ENCODE data around the gene NFAM1.

NFAM1 gene

GRCh38 chr22:42439821-42440674 is 7.8 kb upstream of the NFAM1 start:
- DNase-seq: no peak

DNA sequence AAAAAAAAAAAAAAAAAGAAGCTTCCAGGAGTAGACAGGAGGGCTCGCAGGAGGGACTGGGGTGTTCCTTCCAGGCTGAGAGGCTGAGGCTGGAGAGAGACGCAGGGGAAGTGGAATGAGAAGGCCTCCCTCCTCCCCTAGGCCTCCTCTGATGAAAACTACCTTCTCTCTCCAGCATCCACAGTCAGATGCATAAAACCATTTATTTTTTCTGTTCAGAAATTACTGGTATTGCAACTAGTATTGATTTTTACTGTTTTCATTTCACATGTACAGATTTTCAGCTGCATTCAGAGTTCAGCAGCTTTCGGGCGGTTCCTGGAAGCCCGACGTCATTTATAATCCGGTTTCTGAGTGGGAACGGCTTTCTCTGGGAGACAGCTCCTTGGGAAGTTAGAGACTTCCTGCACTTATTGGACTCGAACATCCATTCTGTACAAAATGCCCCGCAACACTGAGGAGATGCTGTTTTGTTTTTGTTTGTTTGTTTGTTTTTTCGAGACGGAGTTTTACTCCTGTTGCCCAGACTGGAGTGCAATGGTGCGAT is 6.9 kb upstream of the NFAM1 start:
- no peak for DNase-seq

- DNase-seq: no peak
Measured at GRCh38 chr22:42438293-42438650, 6.1 kb upstream of the NFAM1 start.

DNA sequence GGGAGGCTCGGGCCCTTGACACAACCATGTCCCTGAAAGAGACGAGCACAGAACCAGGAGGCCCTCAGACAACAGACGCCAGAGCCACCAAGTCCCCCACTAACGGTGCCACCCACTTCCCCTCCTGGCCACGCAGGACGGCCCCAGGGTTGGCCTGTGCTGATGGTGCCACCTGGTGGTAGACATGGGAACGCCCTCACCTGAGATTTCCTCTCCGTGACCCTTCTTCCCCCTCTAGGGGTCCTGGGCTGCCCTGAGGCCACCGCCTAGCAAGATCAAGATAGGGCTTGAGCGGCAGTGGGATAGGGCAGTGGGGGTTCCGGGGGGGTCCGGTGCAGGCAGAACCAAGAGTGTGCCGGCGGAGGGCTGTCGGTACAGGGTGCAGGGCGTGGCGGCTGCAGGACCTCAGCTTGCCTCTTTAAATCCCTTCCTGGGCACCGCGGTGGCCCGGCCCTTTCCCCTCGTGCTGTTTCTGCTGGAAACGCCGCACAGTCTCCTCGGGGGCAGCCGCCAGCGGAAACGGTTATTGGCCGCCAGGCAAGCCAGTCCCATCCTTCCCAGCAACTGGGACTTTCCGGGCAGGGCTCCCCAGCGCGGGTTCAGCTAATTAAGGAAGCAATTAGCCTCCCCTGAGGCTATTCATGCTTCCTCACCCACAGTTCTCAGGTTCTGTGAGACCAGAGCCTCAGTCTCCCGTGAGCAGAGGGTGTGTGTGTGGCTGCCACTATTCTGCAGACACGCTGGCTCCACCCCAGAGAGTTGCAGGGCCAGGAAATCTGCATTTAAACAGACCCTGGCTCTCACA is 5.5 kb upstream of the NFAM1 start:
- peak; percentile 82 for DNase-seq

- DNase-seq: no peak
Measured at GRCh38 chr22:42436404-42436803, 4.2 kb upstream of the NFAM1 start.

DNA sequence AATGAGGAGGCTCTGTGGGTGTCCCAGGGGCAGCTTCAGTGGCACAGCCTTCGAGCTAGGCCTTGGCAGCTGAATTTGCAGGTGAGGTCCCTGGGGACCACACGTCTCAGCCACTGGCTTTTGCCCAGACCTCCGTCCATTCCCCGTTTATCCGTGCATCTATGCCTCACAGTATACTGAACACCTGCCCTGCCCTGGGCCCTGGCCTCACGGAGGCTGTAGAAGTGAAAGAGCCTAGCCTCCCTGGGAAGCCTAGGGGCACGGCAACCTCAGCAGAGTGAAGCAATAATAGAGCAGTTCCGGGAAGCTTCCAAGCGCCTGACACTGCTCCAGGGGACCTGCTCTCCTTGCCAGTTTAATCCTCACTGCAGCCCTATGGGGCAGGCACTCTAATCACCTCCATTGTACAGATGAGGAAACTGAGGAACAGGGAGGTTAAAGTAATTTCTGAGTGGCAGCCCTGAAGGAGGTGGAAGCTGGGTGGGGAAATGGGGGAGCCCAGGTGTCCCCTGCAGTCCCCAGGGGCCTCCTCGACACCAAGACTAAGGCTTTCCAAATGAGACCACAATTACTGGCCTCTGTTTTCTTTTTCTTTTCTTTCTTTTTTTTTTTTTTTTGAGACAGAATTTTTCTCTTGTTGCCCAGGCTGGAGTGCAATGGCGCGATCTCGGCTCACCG is 2.7 kb upstream of the NFAM1 start:
- DNase-seq: no peak

GRCh38 chr22:42433754-42434682 is 1.8 kb upstream of the NFAM1 start:
- DNase-seq: no peak

DNA sequence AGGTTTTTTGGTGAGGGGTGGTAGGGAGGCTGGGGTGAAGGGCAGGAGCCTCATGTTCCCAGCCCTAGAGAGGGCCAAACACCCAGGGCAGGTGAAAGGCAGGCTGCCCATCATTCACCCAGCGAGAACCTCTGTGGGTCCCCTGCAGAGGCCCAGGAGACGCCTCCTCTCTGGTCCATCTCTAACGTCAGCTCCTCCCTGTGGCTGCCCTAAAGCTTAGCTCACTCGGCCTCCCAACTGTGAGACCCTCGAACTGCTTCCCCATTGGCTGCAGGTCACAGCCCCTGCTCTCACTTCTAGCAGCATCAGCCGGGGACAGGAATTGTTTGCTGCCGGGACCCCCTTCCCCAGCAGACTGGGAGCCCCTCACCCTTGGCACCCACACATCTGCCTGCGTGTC is 615 bp upstream of the NFAM1 start:
- no peak for DNase-seq

DNA sequence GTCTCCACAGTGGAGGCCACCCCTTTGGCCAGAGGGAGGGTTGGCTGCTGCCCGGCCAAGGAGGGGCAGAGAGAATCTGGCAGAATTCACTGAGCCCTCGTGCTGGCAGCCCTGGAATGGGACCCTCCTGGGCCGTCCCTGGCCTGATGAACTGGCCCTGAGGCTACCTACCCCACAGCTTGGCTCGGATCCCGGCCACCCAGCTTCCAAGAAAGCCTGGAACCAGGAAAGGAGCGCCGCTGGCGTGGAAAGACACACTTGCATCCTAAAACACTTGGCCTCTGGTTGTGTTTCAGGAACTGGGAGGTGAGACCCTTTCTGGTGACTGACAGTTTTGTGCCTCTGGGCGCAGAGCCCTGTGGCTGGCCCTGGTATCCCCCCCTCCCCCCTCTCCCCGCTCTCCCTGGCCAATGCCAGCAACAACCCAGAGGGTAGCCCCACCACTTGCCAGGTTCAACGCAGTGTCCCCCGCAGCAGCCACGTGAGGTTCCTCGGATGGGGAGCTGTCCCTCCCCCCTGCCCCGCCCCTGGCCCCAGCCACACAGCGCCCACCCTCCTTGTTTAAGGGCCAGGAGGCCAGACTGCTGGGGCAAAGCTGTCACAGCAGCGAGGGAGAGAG is 693 bp downstream of the NFAM1 start:
- DNase-seq: no peak

- no peak for DNase-seq
Measured at GRCh38 chr22:42430528-42431125, 1.6 kb downstream of the NFAM1 start.

GRCh38 chr22:42428760-42429159 is 3.4 kb downstream of the NFAM1 start:
- no peak for DNase-seq

DNA sequence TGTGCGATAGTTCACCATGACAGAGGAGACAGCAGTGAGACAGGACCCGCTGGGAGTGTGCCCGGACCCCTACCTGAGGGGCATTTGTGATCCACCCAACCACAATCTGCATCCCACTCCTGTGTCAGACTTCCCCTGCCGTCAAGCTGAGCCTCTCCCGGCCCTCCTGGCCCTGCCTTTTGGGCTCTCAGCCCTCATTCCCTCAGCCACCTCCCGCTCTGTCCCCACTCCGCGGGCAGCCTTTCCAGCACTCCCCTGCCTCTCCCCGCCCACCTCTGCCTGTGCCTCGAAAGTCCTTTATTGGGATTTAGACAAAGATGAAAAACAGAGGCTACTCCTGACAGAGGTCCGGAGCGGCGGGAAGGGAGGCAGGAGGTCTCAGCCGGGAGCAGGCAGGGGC is 4.2 kb downstream of the NFAM1 start:
- DNase-seq: no peak

- DNase-seq: no peak
Measured at GRCh38 chr22:42427167-42427566, 5.0 kb downstream of the NFAM1 start.

- no peak for DNase-seq
Measured at GRCh38 chr22:42425989-42426355, 6.2 kb downstream of the NFAM1 start.

DNA sequence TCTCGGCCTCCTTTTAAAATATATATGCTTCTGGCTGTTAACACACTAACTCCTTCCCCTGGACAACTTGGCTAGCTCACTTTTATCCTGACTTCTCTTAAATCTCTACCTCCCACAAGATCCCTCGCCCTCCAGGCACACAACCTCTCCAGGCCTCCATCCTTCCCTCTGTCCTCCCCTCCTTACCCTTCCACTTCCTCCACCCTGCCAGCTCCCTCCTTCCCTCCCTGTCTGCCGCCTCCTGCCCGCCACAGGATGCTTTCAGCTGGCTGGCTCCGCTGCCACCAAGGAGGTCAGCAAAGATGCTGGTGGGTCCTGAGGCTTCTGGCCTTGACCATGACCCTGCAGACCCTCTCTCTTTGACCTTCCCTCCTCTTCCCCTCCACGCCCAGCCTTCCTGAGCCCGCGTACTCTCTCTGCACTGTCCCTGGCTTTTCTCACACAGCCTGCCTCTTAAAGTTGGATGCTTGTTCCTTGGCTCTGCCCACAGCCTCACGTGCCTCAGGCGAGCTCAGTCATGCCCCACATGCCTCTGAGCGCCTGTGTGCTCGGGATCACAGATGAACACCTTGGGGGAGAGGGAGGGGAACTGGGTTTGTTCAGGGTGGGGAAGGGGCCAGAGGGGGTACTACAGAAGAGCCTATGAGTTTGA is 6.7 kb downstream of the NFAM1 start:
- DNase-seq: no peak

- DNase-seq: no peak
Measured at GRCh38 chr22:42419243-42419881, 12.8 kb downstream of the NFAM1 start.

DNA sequence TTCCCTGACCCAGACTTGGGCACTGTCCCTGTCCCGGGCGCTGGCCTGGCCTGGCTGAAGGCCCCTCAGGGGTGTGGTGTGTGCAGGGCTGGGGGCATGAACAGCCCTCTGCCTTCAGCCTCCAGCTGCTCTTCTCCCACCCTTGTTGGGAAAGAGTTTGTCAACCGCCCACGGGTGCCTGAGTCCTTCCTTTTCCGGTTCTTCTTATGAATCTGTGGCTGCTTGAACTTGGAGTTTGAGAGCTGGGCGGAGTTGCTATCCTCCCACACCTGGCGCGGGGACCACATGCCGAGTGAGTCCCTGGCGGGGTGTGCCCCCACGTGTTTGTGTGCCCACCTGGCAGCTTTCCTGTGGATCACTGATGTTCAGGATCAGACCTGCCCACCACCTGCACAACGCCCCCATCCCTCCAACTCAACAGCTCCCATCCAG is 13.4 kb downstream of the NFAM1 start:
- DNase-seq: no peak

GRCh38 chr22:42417645-42418305 is 14.4 kb downstream of the NFAM1 start:
- DNase-seq: no peak

DNA sequence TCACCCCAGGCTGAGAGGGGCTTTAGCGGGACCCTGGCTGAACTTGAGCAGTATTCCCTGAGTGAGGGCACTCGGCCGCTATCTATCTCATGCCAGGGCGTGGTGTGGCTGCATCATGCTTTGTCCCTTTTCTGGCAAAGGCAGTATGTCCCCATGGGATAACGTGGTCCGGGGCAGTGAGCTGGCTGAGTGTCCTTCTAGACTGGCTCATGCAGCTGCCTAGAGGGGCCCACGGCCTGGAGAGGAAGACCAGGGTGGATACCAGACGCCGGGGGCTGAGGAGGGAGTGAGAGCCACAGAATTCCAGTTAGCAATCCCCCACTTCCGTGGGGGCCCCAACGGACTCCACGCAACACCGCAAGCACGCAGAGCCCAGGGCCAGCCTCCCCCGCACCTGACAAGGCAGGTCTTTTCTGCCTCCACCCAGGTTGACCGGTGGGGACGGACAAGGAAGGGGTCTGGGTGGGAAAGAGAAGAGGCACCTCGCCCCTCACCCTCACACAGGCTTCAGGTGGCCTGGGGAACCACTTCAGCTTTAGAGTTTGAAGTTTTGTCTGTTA is 15.5 kb downstream of the NFAM1 start:
- no peak for DNase-seq
